ENCODE data around the gene CASKIN1. TPM values are rescaled to one million over a fixed set of nuclear protein-coding genes. Genes with fewer than 3 reads are reported as not detected.

The CASKIN1 gene
- total and polyA plus RNA-seq, 8 donors, result 0.61 to 2.1 (median 1.1) TPM

DNA sequence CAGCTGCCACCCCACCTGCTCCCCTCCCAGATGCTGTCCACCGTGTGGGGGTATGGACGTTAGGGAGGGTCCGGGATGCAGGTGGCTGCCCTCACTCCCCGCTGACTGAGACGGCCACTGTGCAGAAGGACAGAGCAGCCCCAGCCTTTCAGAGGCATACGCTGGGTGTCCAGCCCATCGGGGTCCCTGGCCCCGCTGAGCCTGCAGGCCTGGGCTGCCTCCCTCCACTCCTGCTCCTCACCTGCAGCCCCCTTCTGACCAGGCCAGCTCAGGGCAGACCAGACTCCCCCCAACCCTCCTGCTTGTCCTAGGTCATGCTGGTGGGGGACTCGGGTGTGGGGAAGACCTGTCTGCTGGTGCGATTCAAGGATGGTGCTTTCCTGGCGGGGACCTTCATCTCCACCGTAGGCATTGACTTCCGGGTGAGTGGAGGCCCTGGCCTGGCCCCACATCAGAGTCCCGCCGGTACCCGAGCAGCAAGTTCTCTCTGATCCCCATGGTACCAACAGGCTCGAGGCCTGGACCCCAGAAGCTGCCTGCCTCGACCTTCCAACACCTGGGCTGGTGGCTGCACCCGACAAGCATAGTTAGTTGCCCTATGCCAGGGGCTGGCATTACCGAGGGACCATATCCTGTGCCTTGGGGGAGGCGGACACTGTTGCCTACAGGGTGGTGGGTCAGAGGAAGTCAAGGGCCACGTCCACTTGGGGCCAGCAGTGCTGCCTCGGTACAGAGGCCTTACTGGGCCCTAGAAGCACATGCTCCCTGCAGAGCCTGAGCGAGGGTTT lies 46.6 kb downstream of the CASKIN1 start:
- TF ChIP-seq, protein P1, sequence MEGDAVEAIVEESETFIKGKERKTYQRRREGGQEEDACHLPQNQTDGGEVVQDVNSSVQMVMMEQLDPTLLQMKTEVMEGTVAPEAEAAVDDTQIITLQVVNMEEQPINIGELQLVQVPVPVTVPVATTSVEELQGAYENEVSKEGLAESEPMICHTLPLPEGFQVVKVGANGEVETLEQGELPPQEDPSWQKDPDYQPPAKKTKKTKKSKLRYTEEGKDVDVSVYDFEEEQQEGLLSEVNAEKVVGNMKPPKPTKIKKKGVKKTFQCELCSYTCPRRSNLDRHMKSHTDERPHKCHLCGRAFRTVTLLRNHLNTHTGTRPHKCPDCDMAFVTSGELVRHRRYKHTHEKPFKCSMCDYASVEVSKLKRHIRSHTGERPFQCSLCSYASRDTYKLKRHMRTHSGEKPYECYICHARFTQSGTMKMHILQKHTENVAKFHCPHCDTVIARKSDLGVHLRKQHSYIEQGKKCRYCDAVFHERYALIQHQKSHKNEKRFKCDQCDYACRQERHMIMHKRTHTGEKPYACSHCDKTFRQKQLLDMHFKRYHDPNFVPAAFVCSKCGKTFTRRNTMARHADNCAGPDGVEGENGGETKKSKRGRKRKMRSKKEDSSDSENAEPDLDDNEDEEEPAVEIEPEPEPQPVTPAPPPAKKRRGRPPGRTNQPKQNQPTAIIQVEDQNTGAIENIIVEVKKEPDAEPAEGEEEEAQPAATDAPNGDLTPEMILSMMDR (IDR thresholded peaks at IDR 0.05), result no peak
- ATAC-seq (no peak), DNase-seq (peak in 3 of 6 donors; percentile 36 to 85 (median 51)), FAIRE-seq (no peak)
- H3K27me3 ChIP-seq, result no peaks in the 10 kb centered on the region
- H3K4me1 ChIP-seq, result peaks cover 23 to 30% (median 25%) of the 10 kb centered on the region in 3 donors
- peak overlapping the region; percentile 78 to 92 (median 80) for H3K27ac ChIP-seq
- intact Hi-C loops (cut with DNase I), result no loop called here
- H3K36me3 ChIP-seq, result no peaks in the 10 kb centered on the region
- H3K4me3 ChIP-seq, result peak overlapping the region in 3 of 4 donors; percentile 55 to 73 (median 71)
- H3K9me3 ChIP-seq, result no peaks in the 10 kb centered on the region
- WGBS, 2 donors, result 32 to 33% methylated on average over 24 of the region's 24 CpGs

DNA sequence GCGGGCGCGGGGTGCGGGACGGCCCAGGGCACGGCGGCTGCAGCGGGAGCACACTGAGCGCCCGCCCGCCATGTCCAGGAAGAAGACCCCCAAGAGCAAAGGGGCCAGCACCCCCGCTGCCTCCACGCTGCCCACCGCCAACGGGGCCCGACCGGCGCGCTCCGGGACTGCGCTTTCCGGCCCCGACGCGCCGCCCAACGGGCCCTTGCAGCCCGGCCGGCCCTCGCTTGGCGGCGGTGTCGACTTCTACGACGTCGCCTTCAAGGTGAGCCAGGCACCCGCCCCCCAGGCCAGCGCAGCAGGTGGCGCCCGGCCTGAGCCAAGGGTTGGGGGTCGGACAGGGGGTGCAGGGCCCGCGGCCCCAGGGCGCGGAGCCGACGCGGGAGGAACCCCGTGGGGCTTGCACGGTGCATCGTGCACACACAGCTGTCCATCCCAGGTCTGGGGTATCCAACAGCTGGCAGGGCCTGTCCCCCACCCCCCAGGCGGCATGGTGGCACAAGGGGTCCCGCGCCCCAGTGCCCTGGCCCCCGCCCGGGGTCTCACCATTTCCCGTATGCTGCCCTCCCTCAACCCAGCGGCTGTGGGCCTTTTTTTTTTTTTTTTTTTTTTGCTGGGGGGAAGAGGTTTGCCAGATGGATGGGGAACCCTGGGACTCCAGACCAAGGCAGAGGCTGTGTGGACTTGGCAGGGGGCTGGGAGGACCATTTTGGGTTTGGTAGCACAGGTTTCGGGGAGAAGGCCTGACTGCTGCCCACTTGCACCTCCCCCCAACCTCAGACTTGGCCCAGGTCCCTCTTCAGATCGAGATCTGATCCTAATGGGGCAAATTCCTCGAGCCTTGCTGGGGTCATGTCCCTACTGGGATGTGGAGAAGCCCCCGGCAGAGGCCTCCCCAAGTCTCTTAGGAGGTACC lies 47.4 kb downstream of the CASKIN1 start:
- intact Hi-C loops (cut with DNase I), result no loop called here
- TF ChIP-seq, protein P1 (IDR thresholded peaks at IDR 0.05), result no peak
- DNase-seq, result peak; percentile 54 to 89 (median 72)
- WGBS, 2 donors, result 2 to 4% methylated on average over 46 to 62 of the region's 62 CpGs
- peaks cover 23 to 29% (median 25%) of the 10 kb centered on the region in 3 donors for H3K4me1 ChIP-seq
- ATAC-seq, result peak in 1 of 4 donors; percentile 0
- H3K27me3 ChIP-seq, result no peaks in the 10 kb centered on the region
- H3K9me3 ChIP-seq, result no peaks in the 10 kb centered on the region
- H3K27ac ChIP-seq, result peak overlapping the region; percentile 67 to 92 (median 80)
- peak overlapping the region; percentile 55 to 73 (median 66) for H3K4me3 ChIP-seq
- no peak for FAIRE-seq
- no peaks in the 10 kb centered on the region for H3K36me3 ChIP-seq

DNA sequence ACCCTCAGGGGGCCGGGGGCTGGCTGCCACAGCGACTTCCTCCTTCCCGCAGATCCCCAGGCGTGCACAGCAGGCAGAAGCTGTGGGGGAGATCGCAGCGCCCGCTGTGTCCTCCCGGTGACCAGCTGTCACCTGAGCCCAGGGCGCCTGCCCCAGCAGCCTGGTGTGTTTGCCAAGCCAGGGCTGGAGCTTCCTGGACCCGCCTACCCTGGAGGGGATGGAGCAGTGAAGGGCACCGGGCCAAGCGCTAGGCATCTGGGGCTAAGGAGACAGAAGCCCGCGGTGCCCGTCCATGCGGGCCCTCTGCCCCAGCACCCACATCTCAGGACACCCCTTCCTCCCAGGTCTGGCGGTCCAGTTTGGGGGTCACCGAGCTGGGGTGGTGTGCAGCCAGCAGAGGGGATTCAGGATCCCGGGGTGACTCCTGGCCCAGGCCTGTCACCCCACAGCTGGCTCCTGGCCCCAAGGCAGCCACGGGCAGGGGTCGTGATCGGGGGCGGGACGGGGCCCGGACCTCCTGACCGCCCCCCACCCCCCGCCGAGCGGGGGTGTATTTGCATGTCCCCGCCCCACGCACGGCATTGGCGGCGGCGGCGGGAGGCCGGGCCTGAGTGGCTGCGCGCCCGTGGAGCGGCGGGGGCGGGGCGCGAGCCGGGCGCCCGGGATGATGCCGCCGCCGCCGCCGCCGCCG lies 48.3 kb downstream of the CASKIN1 start, which contains the start of gene RAB26:
TSS of gene RAB26 (plus strand) at position 645 of the 691 bp plus-strand sequence. CDS start 159 bp downstream, outside the sequence.
- peak; percentile 79 to 87 (median 84) for ATAC-seq
- Histone ChIP-seq H3K4me1 (peaks cover 23 to 25% (median 25%) of the 10 kb centered on the region in 3 donors), H3K27ac (peak within 1 kb of the TSS; percentile 78 to 92 (median 86)), H3K27me3 (no peaks in the 10 kb centered on the region), H3K9me3 (no peaks in the 10 kb centered on the region), H3K4me3 (peak within 1 kb of the TSS; percentile 55 to 73 (median 66)), H3K36me3 (no peaks in the 10 kb centered on the region)
- FAIRE-seq, result no peak
- DNase-seq, result peak; percentile 93 to 99 (median 96)
- 1 to 5% methylated on average over 18 to 55 of the region's 55 CpGs for WGBS, 2 donors
- intact Hi-C loops (cut with DNase I), result no loop called here
- TF ChIP-seq, protein P1 (IDR thresholded peaks at IDR 0.05), result no peak

DNA sequence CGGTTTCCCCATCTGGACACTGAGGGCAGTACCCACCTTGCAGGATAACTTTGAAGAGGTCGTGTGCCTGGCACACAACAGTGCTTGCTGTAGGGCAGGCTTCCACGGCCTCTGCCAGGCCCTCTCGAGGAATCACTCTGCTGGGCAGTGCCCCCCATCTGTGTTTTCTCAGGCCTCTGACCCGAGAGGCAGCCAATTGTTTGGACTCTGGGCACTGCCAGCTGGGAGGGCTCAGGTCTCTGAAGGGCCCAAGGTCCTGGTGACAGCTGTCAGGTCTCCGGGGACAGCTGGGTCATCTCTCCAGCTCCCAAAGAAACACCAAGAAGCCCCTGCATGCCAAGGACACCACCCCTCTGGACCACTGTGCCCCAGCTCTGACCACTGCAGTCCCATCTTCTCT lies 49.0 kb downstream of the CASKIN1 start:
- FAIRE-seq, result no peak
- Histone ChIP-seq H3K9me3 (no peaks in the 10 kb centered on the region), H3K27me3 (no peaks in the 10 kb centered on the region), H3K27ac (peak overlapping the region; percentile 78 to 92 (median 86)), H3K4me1 (peaks cover 19 to 21% (median 20%) of the 10 kb centered on the region in 3 donors), H3K36me3 (no peaks in the 10 kb centered on the region), H3K4me3 (peak overlapping the region in 2 of 4 donors; percentile 71 to 73)
- DNase-seq, result peak in 2 of 6 donors; percentile 26 to 72
- WGBS, 2 donors, result 28 to 37% methylated on average over 6 of the region's 6 CpGs
- no peak for ATAC-seq
- intact Hi-C loops (cut with DNase I), result no loop called here
- TF ChIP-seq, protein P1 (IDR thresholded peaks at IDR 0.05), result no peak

All from pancreas (tissue), 10 donors.